ENCODE measurements around the gene DYNC1I2. TPM values are rescaled to one million over a fixed set of nuclear protein-coding genes. Genes with fewer than 3 reads are reported as not detected.

The DYNC1I2 gene
- 124 and 127 TPM in 2 replicates for total RNA-seq (2021)
- Bru-seq, nascent RNA = percentile 92 among the genes with signal in this experiment
- BruChase-seq, experiment 1, labeled RNA remaining after a 2-hour chase = percentile 87 among the genes with signal in this experiment
- percentile 86 among the genes with signal in this experiment for BruChase-seq, experiment 2, labeled RNA remaining after a 6-hour chase
- long read RNA-seq, transcript DYNC1I2-201 (16 exons, 2,589 nt) = minor isoform, 111 of 347 reads
- long read RNA-seq, transcript DYNC1I2-225 (16 exons, 2,494 nt) = minor isoform, 6 of 347 reads
- long read RNA-seq, transcript DYNC1I2-203 (16 exons, 2,572 nt) = major isoform, 181 of 347 reads
- long read RNA-seq, partial matches to known transcripts = 24 of 347 reads
- long read RNA-seq, other reads (novel, unspliced or antisense) = 25 of 347 reads

DNA sequence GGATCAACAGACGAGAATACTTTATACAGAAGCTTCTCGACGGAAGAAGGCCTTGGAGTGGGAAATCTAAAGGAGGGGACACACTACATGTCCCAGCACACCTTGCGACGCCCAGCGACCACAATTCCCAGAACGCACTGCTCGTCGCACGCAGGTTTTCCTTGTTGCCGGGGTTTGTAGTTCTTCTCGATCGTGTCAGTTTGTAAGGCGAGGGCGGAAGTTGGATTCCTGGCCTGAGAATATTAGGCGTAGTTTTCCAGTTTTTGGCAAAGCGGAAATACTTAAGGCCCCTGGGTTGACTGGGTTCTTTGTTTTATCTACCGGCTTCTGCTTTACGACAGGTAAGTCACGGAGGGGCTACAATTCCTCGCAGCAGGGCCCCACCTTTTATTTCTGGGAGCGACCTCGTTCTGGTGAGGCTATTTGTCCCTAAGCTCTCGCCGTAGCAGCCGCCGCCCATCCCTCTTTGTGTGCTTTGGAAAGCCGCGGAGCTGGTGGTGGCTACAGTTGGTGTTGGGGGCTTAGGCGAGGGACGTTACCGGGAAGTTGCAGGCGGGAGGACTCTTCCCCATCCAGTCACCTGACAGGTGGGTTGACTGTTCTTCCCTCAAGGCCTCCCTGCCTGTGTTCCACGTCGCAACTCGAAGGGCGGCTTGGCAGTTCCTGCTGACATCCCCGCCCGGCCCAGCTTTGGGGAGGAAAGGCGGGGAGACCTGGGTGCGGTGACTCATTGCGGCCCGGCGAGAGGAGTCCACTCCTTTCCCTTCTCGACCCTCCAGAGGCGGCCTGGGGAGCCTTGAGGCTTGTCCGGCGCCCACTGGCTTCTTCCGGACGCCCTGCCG lies at the start of gene DYNC1I2:
Gene DYNC1I2 (plus strand): TSS at position 183 of the 842 bp plus-strand sequence. CDS start 2,687 bp downstream, outside the sequence.
- POLR2A ChIA-PET (ENCODE audit: low non-redundant PET) = no interaction called here
- peak within 1 kb of the TSS; percentile 87 for H3K27ac ChIP-seq (ENCODE audit: low read depth, low read length, poor library complexity, severe bottlenecking)
- intact Hi-C loops (cut with micrococcal nuclease; ENCODE audit: unreplicated experiment) = no loop called here

GRCh38 chr2:171651667-171652415 lies 35.4 kb upstream of the DYNC1I2 start:
- no peak overlapping the region for H3K4me3 ChIP-seq (ENCODE audit: low read depth, low read length, poor library complexity, severe bottlenecking)
- H3K27me3 ChIP-seq (replicated peaks; ENCODE audit: insufficient read depth, low read depth, low read length, poor library complexity) = no peaks in the 10 kb centered on the region
- no peak for DNase-seq (ENCODE audit: low spot score)
- no peaks in the 10 kb centered on the region for H3K4me1 ChIP-seq (ENCODE audit: insufficient read depth, low read length, poor library complexity, severe bottlenecking)
- TF ChIP-seq CTCF (conservative IDR thresholded peaks at IDR 0.05; ENCODE audit: low read depth, low read length) = no peak
- no peak for TF ChIP-seq EZH2 (IDR thresholded peaks at IDR 0.05; ENCODE audit: borderline replicate concordance, low read depth, low read length, poor library complexity, severe bottlenecking)
- no peaks in the 10 kb centered on the region for H3K36me3 ChIP-seq (ENCODE audit: insufficient read depth, low read length, poor library complexity, severe bottlenecking)
- BruUV-seq (replicated peaks) = no TSS peak
- POLR2A ChIA-PET (ENCODE audit: low non-redundant PET) = no interaction called here
- intact Hi-C loops (cut with micrococcal nuclease; ENCODE audit: unreplicated experiment) = no loop called here
- no peaks in the 10 kb centered on the region for H3K9me3 ChIP-seq (ENCODE audit: low read depth, low read length, poor library complexity, severe bottlenecking)
- CTCF ChIA-PET = interaction anchor here (0.6 kb wide), 1 partner anchor 451 kb away, joined by 3 read pairs; the partner anchor contains the start of gene DLX2
- H3K27ac ChIP-seq (ENCODE audit: low read depth, low read length, poor library complexity, severe bottlenecking) = no peak overlapping the region

More for the DNA sequence above, at the start of gene DYNC1I2:
- DNase-seq (ENCODE audit: low spot score) = peak; percentile 97
- no peaks in the 10 kb centered on the region for H3K9me3 ChIP-seq (ENCODE audit: low read depth, low read length, poor library complexity, severe bottlenecking)
- H3K4me3 ChIP-seq (ENCODE audit: low read depth, low read length, poor library complexity, severe bottlenecking) = peak within 1 kb of the TSS; percentile 86
- CTCF ChIA-PET = no interaction called here
- no peaks in the 10 kb centered on the region for H3K4me1 ChIP-seq (ENCODE audit: insufficient read depth, low read length, poor library complexity, severe bottlenecking)
- TF ChIP-seq CTCF (conservative IDR thresholded peaks at IDR 0.05; ENCODE audit: low read depth, low read length) = no peak
- TF ChIP-seq EZH2 (IDR thresholded peaks at IDR 0.05; ENCODE audit: borderline replicate concordance, low read depth, low read length, poor library complexity, severe bottlenecking) = no peak
- no peaks in the 10 kb centered on the region for H3K27me3 ChIP-seq (replicated peaks; ENCODE audit: insufficient read depth, low read depth, low read length, poor library complexity)
- BruUV-seq (replicated peaks) = TSS peak; percentile 60
- peaks cover 23% of the 10 kb centered on the region for H3K36me3 ChIP-seq (ENCODE audit: insufficient read depth, low read length, poor library complexity, severe bottlenecking)

GRCh38 chr2:171652416-171652785 lies 34.9 kb upstream of the DYNC1I2 start:
- POLR2A ChIA-PET (ENCODE audit: low non-redundant PET) = no interaction called here
- intact Hi-C loops (cut with micrococcal nuclease; ENCODE audit: unreplicated experiment) = no loop called here
- Histone ChIP-seq H3K4me1 (ENCODE audit: insufficient read depth, low read length, poor library complexity, severe bottlenecking) (no peaks in the 10 kb centered on the region), H3K36me3 (ENCODE audit: insufficient read depth, low read length, poor library complexity, severe bottlenecking) (no peaks in the 10 kb centered on the region), H3K27me3 (replicated peaks; ENCODE audit: insufficient read depth, low read depth, low read length, poor library complexity) (no peaks in the 10 kb centered on the region), H3K9me3 (ENCODE audit: low read depth, low read length, poor library complexity, severe bottlenecking) (no peaks in the 10 kb centered on the region), H3K4me3 (ENCODE audit: low read depth, low read length, poor library complexity, severe bottlenecking) (no peak overlapping the region), H3K27ac (ENCODE audit: low read depth, low read length, poor library complexity, severe bottlenecking) (no peak overlapping the region)
- TF ChIP-seq EZH2 (IDR thresholded peaks at IDR 0.05; ENCODE audit: borderline replicate concordance, low read depth, low read length, poor library complexity, severe bottlenecking) = no peak
- TF ChIP-seq CTCF (conservative IDR thresholded peaks at IDR 0.05; ENCODE audit: low read depth, low read length) = no peak
- DNase-seq (ENCODE audit: low spot score) = peak; percentile 44
- no TSS peak for BruUV-seq (replicated peaks)
- CTCF ChIA-PET = interaction anchor here (0.6 kb wide), 1 partner anchor 450 kb away, joined by 3 read pairs; the partner anchor contains the start of gene DLX2

All from A673 (cell line).